HG03196 (cell line): ENCODE data around the gene CFAP61.
"Not testable (repeated sequence)": the region's sequence is repeated elsewhere in the genome, so short reads cannot be mapped to it uniquely, and the experiment has no call there.

Source experiments
- ATAC-seq: cut with Tn5 transposase; IDR thresholded peaks from one replicate; pipeline ENCODE4 v1.9.1; 2021; ENCODE audit not compliant: unreplicated experiment

The CFAP61 gene

GRCh38 chr20:20312562-20312961, 260.2 kb downstream of the CFAP61 start:
- no peak for ATAC-seq

- ATAC-seq, result peak; percentile 81
These were observed 264.9 kb downstream of the CFAP61 start for GRCh38 chr20:20317195-20317594.

GRCh38 chr20:20317621-20318364, 265.5 kb downstream of the CFAP61 start:
- peak; percentile 36 for ATAC-seq

GRCh38 chr20:20318365-20319161, 266.2 kb downstream of the CFAP61 start:
- no peak for ATAC-seq

GRCh38 chr20:20321134-20321533, 268.8 kb downstream of the CFAP61 start:
- ATAC-seq, result no peak

GRCh38 chr20:20321917-20322316, 269.6 kb downstream of the CFAP61 start:
- no peak for ATAC-seq

- no peak for ATAC-seq
These were observed 270.6 kb downstream of the CFAP61 start for GRCh38 chr20:20322912-20323311.

GRCh38 chr20:20327746-20328145, 275.4 kb downstream of the CFAP61 start:
- no peak for ATAC-seq

GRCh38 chr20:20329564-20329963, 277.2 kb downstream of the CFAP61 start:
- no peak for ATAC-seq

GRCh38 chr20:20331156-20331555, 278.8 kb downstream of the CFAP61 start:
- ATAC-seq, result no peak

GRCh38 chr20:20331817-20332216, 279.5 kb downstream of the CFAP61 start:
- ATAC-seq, result no peak

- no peak for ATAC-seq
These were observed 281.5 kb downstream of the CFAP61 start for GRCh38 chr20:20333866-20334265.

GRCh38 chr20:20334489-20334888, 282.2 kb downstream of the CFAP61 start:
- ATAC-seq, result peak; percentile 92

GRCh38 chr20:20338133-20338730, 285.9 kb downstream of the CFAP61 start:
- ATAC-seq, result no peak

GRCh38 chr20:20340443-20340842, 288.1 kb downstream of the CFAP61 start:
- ATAC-seq, result no peak

GRCh38 chr20:20341371-20341770, 289.0 kb downstream of the CFAP61 start:
- no peak for ATAC-seq

GRCh38 chr20:20342066-20342465, 289.7 kb downstream of the CFAP61 start:
- ATAC-seq, result no peak

- ATAC-seq, result no peak
These were observed 291.6 kb downstream of the CFAP61 start for GRCh38 chr20:20343932-20344331.

GRCh38 chr20:20344476-20344875, 292.1 kb downstream of the CFAP61 start:
- no peak for ATAC-seq

- no peak for ATAC-seq
These were observed 301.2 kb downstream of the CFAP61 start for GRCh38 chr20:20353576-20353975.

- not testable (repeated sequence) for ATAC-seq
These were observed 303.2 kb downstream of the CFAP61 start for GRCh38 chr20:20355503-20355902.

GRCh38 chr20:20358801-20359200, 306.5 kb downstream of the CFAP61 start:
- no peak for ATAC-seq
